H1 (cell line): Measurements from ENCODE around the gene WEE2. TPM values are rescaled to one million over a fixed set of nuclear protein-coding genes. Genes with fewer than 3 reads are reported as not detected.

Experiments
- ASH2L ChIP-seq: fragments of 200-600, 300-600 bp; sonication (generic); IDR thresholded peaks from one replicate; pipeline ENCODE4 v1.7.1; 2017; ENCODE audit warnings: low read length
- BACH1 ChIP-seq: IDR thresholded peaks from 2 replicates; pipeline ENCODE4 v1.6.1; 2012; ENCODE audit warnings: low read length, improper control_type of control experiment
- CHD1 ChIP-seq: IDR thresholded peaks from 2 replicates; pipeline ENCODE4 v1.6.1; 2012; ENCODE audit warnings: low read depth, low read length, improper control_type of control experiment
- CHD2 ChIP-seq: IDR thresholded peaks from 2 replicates; pipeline ENCODE4 v1.6.1; 2012; ENCODE audit warnings: low read length, improper control_type of control experiment
- CTBP2 ChIP-seq: IDR thresholded peaks from 2 replicates; pipeline ENCODE4 v1.7.0; 2011; ENCODE audit warnings: borderline replicate concordance, mild to moderate bottlenecking, moderate library complexity, mixed read lengths, low read length; ENCODE audit not compliant: insufficient read depth, insufficient read length
- FOSL1 ChIP-seq: IDR thresholded peaks from 2 replicates; pipeline ENCODE4 v1.6.1; 2011; ENCODE audit warnings: mild to moderate bottlenecking, low read depth, low read length, moderate library complexity; ENCODE audit not compliant: insufficient read depth
- GABPA ChIP-seq: IDR thresholded peaks from 2 replicates; pipeline ENCODE4 v1.6.1; 2011; ENCODE audit warnings: mild to moderate bottlenecking, low read length, moderate library complexity, borderline replicate concordance; ENCODE audit not compliant: insufficient read depth
- HDAC2 ChIP-seq, 2 experiments: fragments of 300-600 bp in 1 of 2; sonication (generic) in 1 of 2; IDR thresholded peaks; 2 replicates each; pipeline ENCODE4 v1.6.1; 2011 to 2012; ENCODE audit warnings: low read depth in 2 of 2, low read length in 2 of 2, mild to moderate bottlenecking in 2 of 2, moderate library complexity in 2 of 2, borderline replicate concordance in 1 of 2, inconsistent platforms in 1 of 2
- JUND ChIP-seq: IDR thresholded peaks from 2 replicates; pipeline ENCODE4 v1.6.1; 2011; ENCODE audit warnings: mild to moderate bottlenecking, improper control_type of control experiment, low read length
- KDM4A ChIP-seq: IDR thresholded peaks from one replicate; pipeline ENCODE4 v1.7.1; 2012; ENCODE audit warnings: low read depth, mild to moderate bottlenecking, moderate library complexity, low read length, inconsistent platforms; ENCODE audit not compliant: severe bottlenecking
- KDM5A ChIP-seq: fragments of 200-600 bp; IDR thresholded peaks from 2 replicates; pipeline ENCODE4 v1.7.1; 2012; ENCODE audit warnings: mild to moderate bottlenecking, low read length, inconsistent platforms, mixed read lengths
- MAFK ChIP-seq: IDR thresholded peaks from 2 replicates; pipeline ENCODE4 v1.6.1; 2012; ENCODE audit warnings: low read depth, mild to moderate bottlenecking, improper control_type of control experiment, low read length
- MAX ChIP-seq: IDR thresholded peaks from 2 replicates; pipeline ENCODE4 v1.6.1; 2012; ENCODE audit warnings: inconsistent platforms
- PHF8 ChIP-seq: fragments of 200-600 bp; sonication (generic); conservative IDR thresholded peaks from 2 replicates; pipeline ENCODE4 v1.7.1; 2012; ENCODE audit warnings: low read depth, mild to moderate bottlenecking, inconsistent platforms, low read length, moderate library complexity
- POLR2AphosphoS5 ChIP-seq: IDR thresholded peaks from 2 replicates; pipeline ENCODE4 v1.6.1; 2011; ENCODE audit warnings: low read depth, low read length
- RNF2 ChIP-seq: fragments of 200-900, 300-1000 bp; sonication (generic); IDR thresholded peaks from 2 replicates; pipeline ENCODE4 v1.7.1; 2016; ENCODE audit warnings: borderline replicate concordance, low read depth, mild to moderate bottlenecking, antibody characterized with exemption, low read length; ENCODE audit not compliant: poor library complexity, severe bottlenecking; ENCODE audit errors: missing control alignments
- SIRT6 ChIP-seq: IDR thresholded peaks from one replicate; pipeline ENCODE4 v1.7.1; 2012; ENCODE audit warnings: low read length, inconsistent platforms
- SP2 ChIP-seq: IDR thresholded peaks from 2 replicates; pipeline ENCODE4 v1.6.1; 2012; ENCODE audit warnings: mild to moderate bottlenecking, low read length, inconsistent platforms
- TEAD4 ChIP-seq: IDR thresholded peaks from 2 replicates; pipeline ENCODE4 v1.6.1; 2012; ENCODE audit warnings: low read depth, low read length, inconsistent platforms, mixed read lengths
- polyA plus RNA-seq, 7 experiments: library from polyadenylated mRNA; depleted of rRNA in 3 of 7; stranded (reverse) in 5 of 7; unstranded in 2 of 7; fragments of >200 nt in 5 of 7; fragments of 200-250 nt in 2 of 7; gene quantifications; 1 replicate in 5 of 7; 2 replicates in 1 of 7; 4 replicates in 1 of 7; pipeline versions ENCODE4 v1.2.1 to v1.2.3, GENCODE V29; 2011 to 2013; ENCODE audit warnings: missing spikeins in 2 of 7, mixed read lengths in 2 of 7
- total RNA-seq: library from RNA; stranded (reverse); fragmentation: NEBNext Ultra II Directional; extraction: Animal tissue kit (Norgen Biotek cat#: 25700); gene quantifications from 2 replicates; pipeline ENCODE4 v1.2.1, GENCODE V29; 2021
- TF ChIP-seq, protein P1 (sequence below): IDR thresholded peaks from 2 replicates; pipeline ENCODE4 v1.6.1; 2011; ENCODE audit warnings: low read depth, mild to moderate bottlenecking, low read length; ENCODE audit not compliant: insufficient read depth
- TF ChIP-seq, protein P2 (sequence below), 3 experiments: IDR thresholded peaks; 1 replicate in 2 of 3; 2 replicates in 1 of 3; pipeline versions ENCODE4 v1.5.1 to v1.6.1; 2011; ENCODE audit warnings: low read length in 3 of 3, mild to moderate bottlenecking in 3 of 3, inconsistent platforms in 2 of 3, low read depth in 1 of 3, moderate library complexity in 1 of 3; ENCODE audit not compliant: insufficient read depth in 1 of 3; ENCODE audit errors: control extremely low read depth in 1 of 3

The WEE2 gene
- total and polyA plus RNA-seq, 2 of the 8 experiments (the other 6 are each of a cell fraction or from before 2014, with no cell fraction given): 0.02 TPM; not detected in 1

- no peak for TF ChIP-seq KDM5A
- no peak for TF ChIP-seq ASH2L
- TF ChIP-seq CHD1: no peak
- no peak for TF ChIP-seq SIRT6
- TF ChIP-seq SP2: no peak
- no peak for TF ChIP-seq CTBP2
- no peak for TF ChIP-seq TEAD4
- TF ChIP-seq FOSL1: no peak
- TF ChIP-seq CHD2: no peak
- TF ChIP-seq, protein P1, sequence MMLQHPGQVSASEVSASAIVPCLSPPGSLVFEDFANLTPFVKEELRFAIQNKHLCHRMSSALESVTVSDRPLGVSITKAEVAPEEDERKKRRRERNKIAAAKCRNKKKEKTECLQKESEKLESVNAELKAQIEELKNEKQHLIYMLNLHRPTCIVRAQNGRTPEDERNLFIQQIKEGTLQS: no peak
- no peak for TF ChIP-seq JUND
- TF ChIP-seq, protein P2, sequence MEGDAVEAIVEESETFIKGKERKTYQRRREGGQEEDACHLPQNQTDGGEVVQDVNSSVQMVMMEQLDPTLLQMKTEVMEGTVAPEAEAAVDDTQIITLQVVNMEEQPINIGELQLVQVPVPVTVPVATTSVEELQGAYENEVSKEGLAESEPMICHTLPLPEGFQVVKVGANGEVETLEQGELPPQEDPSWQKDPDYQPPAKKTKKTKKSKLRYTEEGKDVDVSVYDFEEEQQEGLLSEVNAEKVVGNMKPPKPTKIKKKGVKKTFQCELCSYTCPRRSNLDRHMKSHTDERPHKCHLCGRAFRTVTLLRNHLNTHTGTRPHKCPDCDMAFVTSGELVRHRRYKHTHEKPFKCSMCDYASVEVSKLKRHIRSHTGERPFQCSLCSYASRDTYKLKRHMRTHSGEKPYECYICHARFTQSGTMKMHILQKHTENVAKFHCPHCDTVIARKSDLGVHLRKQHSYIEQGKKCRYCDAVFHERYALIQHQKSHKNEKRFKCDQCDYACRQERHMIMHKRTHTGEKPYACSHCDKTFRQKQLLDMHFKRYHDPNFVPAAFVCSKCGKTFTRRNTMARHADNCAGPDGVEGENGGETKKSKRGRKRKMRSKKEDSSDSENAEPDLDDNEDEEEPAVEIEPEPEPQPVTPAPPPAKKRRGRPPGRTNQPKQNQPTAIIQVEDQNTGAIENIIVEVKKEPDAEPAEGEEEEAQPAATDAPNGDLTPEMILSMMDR (IDR thresholded peaks at IDR 0.05; ENCODE audit: control extremely low read depth in 1 of 3, insufficient read depth in 1 of 3, low read depth in 1 of 3, low read length in 3 of 3): no peak
- TF ChIP-seq HDAC2 (IDR thresholded peaks at IDR 0.05; ENCODE audit: borderline replicate concordance in 1 of 2, low read depth in 2 of 2, low read length in 2 of 2): no peak
- TF ChIP-seq POLR2AphosphoS5: no peak
- TF ChIP-seq GABPA: no peak
- peak; percentile 39; the same call in 1 of the 2 replicates for TF ChIP-seq BACH1
- no peak for TF ChIP-seq PHF8
- TF ChIP-seq RNF2: no peak
- no peak for TF ChIP-seq MAX
- peak; percentile 51 for TF ChIP-seq KDM4A
- TF ChIP-seq MAFK: no peak
Measured at GRCh38 chr7:141702047-141702567, 6.0 kb upstream of the WEE2 start, which contains the start of gene DENND11 (continued).
